K562 (cell line): ENCODE data around the gene SPHK1. TPM values are rescaled to one million over a fixed set of nuclear protein-coding genes. Genes with fewer than 3 reads are reported as not detected.

Experiments
- ARHGAP35 ChIP-seq: fragments of 450-650 bp; IDR thresholded peaks from 2 replicates; pipeline ENCODE4 v1.6.1; 2018; ENCODE audit not compliant: partially characterized antibody
- ASH1L ChIP-seq: fragments of 450-650 bp; IDR thresholded peaks from 2 replicates; pipeline ENCODE4 v1.6.1; 2018; ENCODE audit warnings: borderline replicate concordance, mild to moderate bottlenecking, low read depth; ENCODE audit not compliant: partially characterized antibody
- CCNT2 ChIP-seq: IDR thresholded peaks from 2 replicates; pipeline ENCODE4 v1.6.1; 2011; ENCODE audit warnings: borderline replicate concordance, low read depth, mild to moderate bottlenecking, moderate library complexity, mixed read lengths, low read length; ENCODE audit not compliant: insufficient read length; ENCODE audit errors: extremely low read depth
- CHCHD3 ChIP-seq: fragments of 250-450 bp; sonication (Bioruptor Pico); IDR thresholded peaks from 2 replicates; pipeline ENCODE4 v2.1.2; 2022; ENCODE audit warnings: mild to moderate bottlenecking
- ESRRA ChIP-seq: fragments of 450-650 bp; IDR thresholded peaks from 2 replicates; pipeline ENCODE4 v1.6.1; 2014; ENCODE audit warnings: low read depth, mild to moderate bottlenecking, moderate library complexity, borderline replicate concordance
- ETV1 ChIP-seq: fragments of 450-650 bp; conservative IDR thresholded peaks from 2 replicates; pipeline ENCODE4 v1.6.1; 2016; ENCODE audit warnings: missing genetic modification characterization, control low read depth, low read depth, missing compliant biosample characterization
- JUNB ChIP-seq: fragments of 450-650 bp; formaldehyde crosslinking; conservative IDR thresholded peaks from 2 replicates; pipeline ENCODE4 v1.4.0; 2020; ENCODE audit warnings: mild to moderate bottlenecking
- LARP7 ChIP-seq: fragments of 450-650 bp; IDR thresholded peaks from 2 replicates; pipeline ENCODE4 v1.6.1; 2016
- PCBP1 ChIP-seq: fragments of 200-400 bp; formaldehyde crosslinking; IDR thresholded peaks from 2 replicates; pipeline ENCODE4 v1.6.1; 2018; ENCODE audit warnings: mild to moderate bottlenecking, low read depth, low read length; ENCODE audit not compliant: poor library complexity, severe bottlenecking
- POLR2AphosphoS5 ChIP-seq: IDR thresholded peaks from 2 replicates; pipeline ENCODE4 v1.6.1; 2011; ENCODE audit warnings: mild to moderate bottlenecking, low read depth, low read length, moderate library complexity; ENCODE audit not compliant: control insufficient read depth, insufficient read depth
- RHOXF2B ChIP-seq: fragments of 250-450 bp; sonication (Bioruptor Pico); conservative IDR thresholded peaks from 2 replicates; pipeline ENCODE4 v1.5.1; 2021
- SRF ChIP-seq, 2 experiments: fragments of 250-450, 450-650 bp in 1 of 2; sonication (Bioruptor Pico) in 1 of 2; sonication (generic) in 1 of 2; formaldehyde crosslinking; IDR thresholded peaks; 2 replicates each; pipeline versions ENCODE4 v1.5.0 to v1.5.1; 2020 to 2022; ENCODE audit warnings: mild to moderate bottlenecking in 1 of 2, missing genetic modification reagents in 1 of 2
- TFAM ChIP-seq: fragments of 250-450 bp; sonication (Bioruptor Pico); conservative IDR thresholded peaks from 2 replicates; pipeline ENCODE4 v1.5.0; 2021; ENCODE audit warnings: mild to moderate bottlenecking, moderate library complexity
- TSC22D4 ChIP-seq: fragments of 450-650 bp; IDR thresholded peaks from 2 replicates; pipeline ENCODE4 v1.6.1; 2016; ENCODE audit warnings: missing genetic modification characterization, missing biosample characterization, control low read depth
- ZNF717 ChIP-seq: fragments of 250-450 bp; sonication (Bioruptor Pico); IDR thresholded peaks from 2 replicates; pipeline ENCODE4 v1.5.0; 2021
- polyA plus RNA-seq, 8 experiments: library from polyadenylated mRNA; depleted of rRNA in 4 of 8; stranded (reverse) in 5 of 8; unstranded in 3 of 8; fragments of >200 nt; fragmentation: Nextera tagmentation in 2 of 8; fragmentation: Illumina TruSeq in 1 of 8; extraction: Ambion mirVana in 2 of 8; extraction: Trizol in 1 of 8; gene quantifications; 2 replicates each; pipeline versions ENCODE4 v1.2.1 to v1.2.3, GENCODE V29; 2011 to 2014; ENCODE audit warnings: inconsistent platforms in 1 of 8, missing spikeins in 1 of 8
- total RNA-seq, 7 experiments: library from RNA; depleted of rRNA in 6 of 7; stranded (reverse); fragments of >200 nt in 6 of 7; fragmentation: Illumina TruSeq in 2 of 7; extraction: Trizol in 2 of 7; gene quantifications; 2 replicates each; pipeline versions ENCODE4 v1.2.1 to v1.2.3, GENCODE V29; 2011 to 2021; ENCODE audit warnings: low replicate concordance in 1 of 7
- TF ChIP-seq, protein P1 (sequence below), 2 experiments: IDR thresholded peaks in 1 of 2; conservative IDR thresholded peaks in 1 of 2; 2 replicates each; pipeline ENCODE4 v1.6.1; 2016; ENCODE audit warnings: low read depth in 2 of 2, mild to moderate bottlenecking in 1 of 2, missing compliant biosample characterization in 1 of 2, missing genetic modification characterization in 1 of 2, moderate library complexity in 1 of 2
- TF ChIP-seq, protein P2 (sequence below): IDR thresholded peaks from 2 replicates; pipeline ENCODE4 v1.6.1; 2011; ENCODE audit warnings: borderline replicate concordance, low read depth, mild to moderate bottlenecking, moderate library complexity, low read length; ENCODE audit not compliant: insufficient read depth, poor library complexity, severe bottlenecking
- TF ChIP-seq, protein P3 (sequence below): sonication (generic); formaldehyde crosslinking; IDR thresholded peaks from 2 replicates; pipeline ENCODE4 v1.8.0; 2023; ENCODE audit warnings: mild to moderate bottlenecking, missing genetic modification reagents
- TF ChIP-seq, protein P4 (sequence below): conservative IDR thresholded peaks from 2 replicates; pipeline ENCODE4 v1.6.1; 2011; ENCODE audit warnings: low read depth, mild to moderate bottlenecking, low read length; ENCODE audit not compliant: control insufficient read depth

The SPHK1 gene
- total and polyA plus RNA-seq, 9 of the 15 experiments (the other 6 are each of a cell fraction or from before 2014, with no cell fraction given), result 0.21 to 60.3 (median 14.5) TPM

DNA sequence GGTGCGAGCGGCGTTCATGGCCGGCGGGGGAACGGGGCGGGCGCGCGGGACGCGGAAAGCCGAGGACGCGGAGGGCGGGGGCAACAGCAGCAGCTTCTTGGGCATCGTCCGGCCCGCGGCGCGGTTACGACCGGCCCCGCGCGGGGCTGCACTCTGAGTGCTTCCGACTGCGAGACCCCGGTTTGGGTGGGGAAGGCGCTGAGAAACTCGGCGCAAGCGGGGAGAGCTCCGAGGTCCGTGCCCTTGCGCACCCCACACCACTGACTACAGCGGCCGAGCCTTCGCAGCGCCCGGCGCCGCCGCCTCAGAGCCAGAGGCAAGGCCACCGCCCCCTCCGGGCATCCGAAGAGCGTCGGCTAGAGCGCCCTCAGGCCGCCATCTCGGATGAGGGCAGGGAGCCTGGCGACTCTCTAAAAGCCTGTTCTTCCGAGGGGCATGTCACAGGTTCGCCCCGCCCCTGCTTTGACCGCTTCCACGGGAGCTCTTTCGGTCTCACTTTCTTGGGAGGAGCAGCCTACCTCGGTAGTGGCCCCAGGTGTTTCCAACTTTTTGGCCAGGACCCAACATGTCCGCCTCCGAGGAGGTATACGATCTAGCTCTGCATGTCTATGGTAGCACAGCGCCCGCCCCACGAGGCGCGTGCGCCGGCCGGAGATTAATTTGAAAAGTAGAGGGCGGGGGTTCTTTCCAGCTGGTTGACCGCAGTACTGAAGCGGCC, 30.7 kb upstream of the SPHK1 start, which contains the start of gene PRPSAP1 (continued):
- TF ChIP-seq, protein P1, sequence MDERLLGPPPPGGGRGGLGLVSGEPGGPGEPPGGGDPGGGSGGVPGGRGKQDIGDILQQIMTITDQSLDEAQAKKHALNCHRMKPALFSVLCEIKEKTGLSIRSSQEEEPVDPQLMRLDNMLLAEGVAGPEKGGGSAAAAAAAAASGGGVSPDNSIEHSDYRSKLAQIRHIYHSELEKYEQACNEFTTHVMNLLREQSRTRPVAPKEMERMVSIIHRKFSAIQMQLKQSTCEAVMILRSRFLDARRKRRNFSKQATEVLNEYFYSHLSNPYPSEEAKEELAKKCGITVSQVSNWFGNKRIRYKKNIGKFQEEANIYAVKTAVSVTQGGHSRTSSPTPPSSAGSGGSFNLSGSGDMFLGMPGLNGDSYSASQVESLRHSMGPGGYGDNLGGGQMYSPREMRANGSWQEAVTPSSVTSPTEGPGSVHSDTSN (CRISPR knock-in tag; IDR thresholded peaks at IDR 0.05; ENCODE audit: low read depth), result no peak
- TF ChIP-seq, protein P1 (tag; conservative IDR thresholded peaks at IDR 0.05; ENCODE audit: low read depth), result peak; percentile 50
- TF ChIP-seq TSC22D4 (tag) (no peak), ASH1L (no peak), ETV1 (peak; percentile 55; the same call in 1 of the 2 replicates), ZNF717 (CRISPR knock-in tag) (no peak), CHCHD3 (CRISPR knock-in tag) (no peak), LARP7 (no peak), ARHGAP35 (no peak), ESRRA (peak; percentile 76), TFAM (CRISPR knock-in tag) (no peak), RHOXF2B (CRISPR knock-in tag) (no peak), CCNT2 (peak; percentile 77), SRF (CRISPR knock-in tag; IDR thresholded peaks at IDR 0.05) (no peak; a peak in 1 of 4 replicates), PCBP1 (no peak), JUNB (CRISPR knock-in tag) (no peak), POLR2AphosphoS5 (peak; percentile 63)
- TF ChIP-seq, protein P2, sequence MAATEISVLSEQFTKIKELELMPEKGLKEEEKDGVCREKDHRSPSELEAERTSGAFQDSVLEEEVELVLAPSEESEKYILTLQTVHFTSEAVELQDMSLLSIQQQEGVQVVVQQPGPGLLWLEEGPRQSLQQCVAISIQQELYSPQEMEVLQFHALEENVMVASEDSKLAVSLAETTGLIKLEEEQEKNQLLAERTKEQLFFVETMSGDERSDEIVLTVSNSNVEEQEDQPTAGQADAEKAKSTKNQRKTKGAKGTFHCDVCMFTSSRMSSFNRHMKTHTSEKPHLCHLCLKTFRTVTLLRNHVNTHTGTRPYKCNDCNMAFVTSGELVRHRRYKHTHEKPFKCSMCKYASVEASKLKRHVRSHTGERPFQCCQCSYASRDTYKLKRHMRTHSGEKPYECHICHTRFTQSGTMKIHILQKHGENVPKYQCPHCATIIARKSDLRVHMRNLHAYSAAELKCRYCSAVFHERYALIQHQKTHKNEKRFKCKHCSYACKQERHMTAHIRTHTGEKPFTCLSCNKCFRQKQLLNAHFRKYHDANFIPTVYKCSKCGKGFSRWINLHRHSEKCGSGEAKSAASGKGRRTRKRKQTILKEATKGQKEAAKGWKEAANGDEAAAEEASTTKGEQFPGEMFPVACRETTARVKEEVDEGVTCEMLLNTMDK, result no peak
- TF ChIP-seq, protein P3, sequence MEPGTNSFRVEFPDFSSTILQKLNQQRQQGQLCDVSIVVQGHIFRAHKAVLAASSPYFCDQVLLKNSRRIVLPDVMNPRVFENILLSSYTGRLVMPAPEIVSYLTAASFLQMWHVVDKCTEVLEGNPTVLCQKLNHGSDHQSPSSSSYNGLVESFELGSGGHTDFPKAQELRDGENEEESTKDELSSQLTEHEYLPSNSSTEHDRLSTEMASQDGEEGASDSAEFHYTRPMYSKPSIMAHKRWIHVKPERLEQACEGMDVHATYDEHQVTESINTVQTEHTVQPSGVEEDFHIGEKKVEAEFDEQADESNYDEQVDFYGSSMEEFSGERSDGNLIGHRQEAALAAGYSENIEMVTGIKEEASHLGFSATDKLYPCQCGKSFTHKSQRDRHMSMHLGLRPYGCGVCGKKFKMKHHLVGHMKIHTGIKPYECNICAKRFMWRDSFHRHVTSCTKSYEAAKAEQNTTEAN, result 0 out of 2 replicates have a peak, but pooled peaks have one; percentile 34
- TF ChIP-seq, protein P4, sequence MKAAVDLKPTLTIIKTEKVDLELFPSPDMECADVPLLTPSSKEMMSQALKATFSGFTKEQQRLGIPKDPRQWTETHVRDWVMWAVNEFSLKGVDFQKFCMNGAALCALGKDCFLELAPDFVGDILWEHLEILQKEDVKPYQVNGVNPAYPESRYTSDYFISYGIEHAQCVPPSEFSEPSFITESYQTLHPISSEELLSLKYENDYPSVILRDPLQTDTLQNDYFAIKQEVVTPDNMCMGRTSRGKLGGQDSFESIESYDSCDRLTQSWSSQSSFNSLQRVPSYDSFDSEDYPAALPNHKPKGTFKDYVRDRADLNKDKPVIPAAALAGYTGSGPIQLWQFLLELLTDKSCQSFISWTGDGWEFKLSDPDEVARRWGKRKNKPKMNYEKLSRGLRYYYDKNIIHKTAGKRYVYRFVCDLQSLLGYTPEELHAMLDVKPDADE, result peak; percentile 80
